HEK293 (cell line): Measurements from ENCODE around the gene GRM6.

Experiments
- CTCF ChIA-PET: fragments of 350-600 bp; formaldehyde crosslinking; extraction: SDS; loops from one replicate; lab custom pipeline; 2021; ENCODE audit warnings: antibody characterized with exemption; lab: Yijun Ruan, JAX
- POLR2A ChIA-PET: fragments of 300-600 bp; formaldehyde crosslinking; extraction: SDS; loops from one replicate; lab custom pipeline; 2020; ENCODE audit warnings: antibody characterized with exemption, inconsistent platforms; lab: Yijun Ruan, JAX
- H3K27ac ChIP-seq: fragments of 200-500 bp; sonication (Bioruptor generic); 2 replicates; pipeline ENCODE4 v1.5.1; 2014; ENCODE audit warnings: low read depth, low read length, control low read depth, inconsistent platforms; ENCODE audit errors: extremely low read depth
- H3K36me3 ChIP-seq, 2 experiments: fragments of 200-500 bp in 1 of 2; sonication (Bioruptor generic) in 1 of 2; 1 replicate in 1 of 2; 2 replicates in 1 of 2; pipeline ENCODE4 v1.5.1; 2014 to 2017; ENCODE audit warnings: inconsistent platforms in 2 of 2, low read length in 2 of 2; ENCODE audit not compliant: control insufficient read depth in 2 of 2, insufficient read depth in 1 of 2
- H3K4me1 ChIP-seq: fragments of 200-500 bp; sonication (Bioruptor generic); 2 replicates; pipeline ENCODE4 v1.5.1; 2014; ENCODE audit warnings: mild to moderate bottlenecking, low read length, inconsistent platforms; ENCODE audit not compliant: control insufficient read depth, insufficient read depth
- H3K4me3 ChIP-seq: 2 replicates; pipeline ENCODE4 v1.5.1; 2011; ENCODE audit warnings: low read depth, mild to moderate bottlenecking, control low read depth, low read length, moderate library complexity
- H3K9me3 ChIP-seq: fragments of 200-500 bp; sonication (Bioruptor generic); 2 replicates; pipeline ENCODE4 v1.5.1; 2014; ENCODE audit warnings: low read depth, low read length, inconsistent platforms; ENCODE audit not compliant: control insufficient read depth, insufficient read depth
- GFI1B ChIP-seq: fragments of 450-650 bp; formaldehyde crosslinking; IDR thresholded peaks from 2 replicates; pipeline ENCODE4 v1.5.1; 2016; ENCODE audit warnings: missing biosample characterization, missing genetic modification characterization
- GLI2 ChIP-seq: fragments of 450-650 bp; formaldehyde crosslinking; IDR thresholded peaks from 2 replicates; pipeline ENCODE4; 2017; ENCODE audit warnings: missing biosample characterization, missing genetic modification characterization, low read depth, borderline replicate concordance
- MEIS1 ChIP-seq: sonication (generic); formaldehyde crosslinking; IDR thresholded peaks from 2 replicates; pipeline ENCODE4 v1.8.1; 2022; ENCODE audit warnings: missing genetic modification reagents, mild to moderate bottlenecking, borderline replicate concordance
- MZF1 ChIP-seq: fragments of 450-650 bp; formaldehyde crosslinking; IDR thresholded peaks from 2 replicates; pipeline ENCODE4 v1.5.1; 2017; ENCODE audit warnings: missing biosample characterization, missing genetic modification characterization, borderline replicate concordance
- OSR2 ChIP-seq: fragments of 450-650 bp; formaldehyde crosslinking; IDR thresholded peaks from 2 replicates; pipeline ENCODE4 v1.5.1; 2016; ENCODE audit warnings: missing biosample characterization, missing genetic modification characterization
- OVOL3 ChIP-seq: fragments of 450-650 bp; formaldehyde crosslinking; IDR thresholded peaks from 2 replicates; pipeline ENCODE4 v1.5.1; 2016; ENCODE audit warnings: missing biosample characterization, missing genetic modification characterization
- REPIN1 ChIP-seq: fragments of 450-650 bp; formaldehyde crosslinking; IDR thresholded peaks from 2 replicates; pipeline ENCODE4 v1.5.1; 2017; ENCODE audit warnings: missing biosample characterization, missing genetic modification characterization, low read depth
- SCRT2 ChIP-seq: fragments of 450-650 bp; formaldehyde crosslinking; IDR thresholded peaks from 2 replicates; pipeline ENCODE4 v1.5.1; 2016; ENCODE audit warnings: missing biosample characterization, missing genetic modification characterization
- SETDB1 ChIP-seq: IDR thresholded peaks from one replicate; pipeline ENCODE4 v1.6.1; 2017; ENCODE audit warnings: mild to moderate bottlenecking, low read length, moderate library complexity, mixed read lengths; ENCODE audit not compliant: insufficient read length
- YY1 ChIP-seq: fragments of 450-650 bp; formaldehyde crosslinking; IDR thresholded peaks from 2 replicates; pipeline ENCODE4 v1.5.1; 2018; ENCODE audit warnings: missing biosample characterization, missing genetic modification characterization
- ZFP37 ChIP-seq: fragments of 450-650 bp; formaldehyde crosslinking; IDR thresholded peaks from 2 replicates; pipeline ENCODE4 v1.5.1; 2016; ENCODE audit warnings: missing biosample characterization, missing genetic modification characterization
- ZFP69B ChIP-seq: fragments of 450-650 bp; formaldehyde crosslinking; IDR thresholded peaks from 2 replicates; pipeline ENCODE4 v1.5.1; 2016; ENCODE audit warnings: missing biosample characterization, missing genetic modification characterization
- ZNF10 ChIP-seq: fragments of 450-650 bp; formaldehyde crosslinking; IDR thresholded peaks from 2 replicates; pipeline ENCODE4 v1.5.1; 2017; ENCODE audit warnings: missing biosample characterization, missing genetic modification characterization
- ZNF138 ChIP-seq: fragments of 450-650 bp; formaldehyde crosslinking; IDR thresholded peaks from 2 replicates; pipeline ENCODE4 v1.5.1; 2016; ENCODE audit warnings: missing biosample characterization, missing genetic modification characterization, borderline replicate concordance
- ZNF202 ChIP-seq: fragments of 450-650 bp; formaldehyde crosslinking; IDR thresholded peaks from 2 replicates; pipeline ENCODE4 v1.5.1; 2016; ENCODE audit warnings: missing biosample characterization, missing genetic modification characterization, borderline replicate concordance
- ZNF221 ChIP-seq: fragments of 450-650 bp; formaldehyde crosslinking; IDR thresholded peaks from 2 replicates; pipeline ENCODE4 v1.5.1; 2017; ENCODE audit warnings: missing biosample characterization, missing genetic modification characterization, borderline replicate concordance
- ZNF248 ChIP-seq: fragments of 450-650 bp; formaldehyde crosslinking; IDR thresholded peaks from 2 replicates; pipeline ENCODE4 v1.5.1; 2017; ENCODE audit warnings: missing biosample characterization, missing genetic modification characterization
- ZNF302 ChIP-seq: fragments of 450-650 bp; formaldehyde crosslinking; IDR thresholded peaks from 2 replicates; pipeline ENCODE4 v1.5.1; 2016; ENCODE audit warnings: missing biosample characterization, missing genetic modification characterization, low read depth
- ZNF335 ChIP-seq: fragments of 450-650 bp; formaldehyde crosslinking; conservative IDR thresholded peaks from 2 replicates; pipeline ENCODE4 v1.5.1; 2016; ENCODE audit warnings: missing biosample characterization, missing genetic modification characterization
- ZNF404 ChIP-seq: fragments of 450-650 bp; formaldehyde crosslinking; IDR thresholded peaks from 2 replicates; pipeline ENCODE4 v1.5.1; 2017; ENCODE audit warnings: missing biosample characterization, missing genetic modification characterization
- ZNF433 ChIP-seq: fragments of 450-650 bp; formaldehyde crosslinking; IDR thresholded peaks from 2 replicates; pipeline ENCODE4 v1.5.1; 2016; ENCODE audit warnings: missing biosample characterization, missing genetic modification characterization, low read depth
- ZNF548 ChIP-seq: fragments of 450-650 bp; formaldehyde crosslinking; IDR thresholded peaks from 2 replicates; pipeline ENCODE4 v1.5.1; 2016; ENCODE audit warnings: missing biosample characterization, missing genetic modification characterization
- ZNF571 ChIP-seq: fragments of 450-650 bp; formaldehyde crosslinking; IDR thresholded peaks from 2 replicates; pipeline ENCODE4 v1.5.0; 2017; ENCODE audit warnings: missing biosample characterization, missing genetic modification characterization
- ZNF585B ChIP-seq: fragments of 450-650 bp; formaldehyde crosslinking; IDR thresholded peaks from 2 replicates; pipeline ENCODE4 v1.5.1; 2016; ENCODE audit warnings: missing biosample characterization, missing genetic modification characterization
- ZNF596 ChIP-seq: fragments of 450-650 bp; IDR thresholded peaks from 2 replicates; pipeline ENCODE4 v1.5.0; 2018; ENCODE audit warnings: missing biosample characterization, mild to moderate bottlenecking, missing genetic modification characterization, moderate library complexity
- ZNF629 ChIP-seq: fragments of 450-650 bp; formaldehyde crosslinking; IDR thresholded peaks from 2 replicates; pipeline ENCODE4 v1.5.1; 2017; ENCODE audit warnings: missing biosample characterization, missing genetic modification characterization
- ZNF660 ChIP-seq: fragments of 450-650 bp; IDR thresholded peaks from 2 replicates; pipeline ENCODE4 v1.5.1; 2018; ENCODE audit warnings: missing biosample characterization, mild to moderate bottlenecking, missing genetic modification characterization
- ZSCAN23 ChIP-seq: fragments of 450-650 bp; formaldehyde crosslinking; IDR thresholded peaks from 2 replicates; pipeline ENCODE4 v1.5.1; 2016; ENCODE audit warnings: missing biosample characterization, missing genetic modification characterization
- ZXDB ChIP-seq: fragments of 450-650 bp; formaldehyde crosslinking; IDR thresholded peaks from 2 replicates; pipeline ENCODE4 v1.5.1; 2016; ENCODE audit warnings: missing biosample characterization, missing genetic modification characterization
- TF ChIP-seq, protein P1 (sequence below): fragments of 450-650 bp; formaldehyde crosslinking; IDR thresholded peaks from 2 replicates; pipeline ENCODE4 v1.5.1; 2017; ENCODE audit warnings: missing biosample characterization, mild to moderate bottlenecking, missing genetic modification characterization, moderate library complexity
- TF ChIP-seq, protein P2 (sequence below): fragments of 450-650 bp; formaldehyde crosslinking; IDR thresholded peaks from 2 replicates; pipeline ENCODE4 v1.5.1; 2017; ENCODE audit warnings: missing biosample characterization, missing genetic modification characterization

GRM6 gene

DNA sequence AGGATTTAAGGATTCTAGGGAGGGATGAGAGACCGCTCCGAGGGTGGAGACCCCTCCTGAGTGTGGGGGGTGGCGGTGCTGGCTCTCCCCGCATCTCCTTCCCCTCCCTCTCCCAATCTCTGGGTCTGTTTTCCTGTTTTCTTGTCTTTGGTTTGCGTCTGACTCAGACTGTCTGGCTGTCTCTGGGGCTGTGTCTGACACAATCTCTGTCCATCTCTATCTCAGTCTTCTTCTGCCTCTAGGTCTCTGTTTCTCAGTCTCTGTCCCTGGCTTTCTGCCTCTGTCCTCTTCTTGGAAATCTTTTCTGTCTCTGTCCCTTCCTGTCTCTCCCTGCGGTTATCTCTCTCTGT is 196 bp upstream of the GRM6 start:
- no peak for TF ChIP-seq ZSCAN23 (tag by site-specific recombination)
- no peak for TF ChIP-seq ZNF202 (tag by site-specific recombination)
- TF ChIP-seq ZNF221 (tag by site-specific recombination): no peak
- TF ChIP-seq ZNF335 (tag by site-specific recombination): no peak
- TF ChIP-seq ZNF404 (tag by site-specific recombination): no peak
- TF ChIP-seq ZFP37 (tag by site-specific recombination): no peak
- no peak for TF ChIP-seq ZNF433 (tag by site-specific recombination)
- TF ChIP-seq SCRT2 (tag by site-specific recombination): no peak
- no peak for TF ChIP-seq ZNF248 (tag by site-specific recombination)
- no peak for TF ChIP-seq OSR2 (tag by site-specific recombination)
- no peak for TF ChIP-seq ZNF629 (tag by site-specific recombination)
- TF ChIP-seq REPIN1 (tag by site-specific recombination): no peak
- TF ChIP-seq ZNF596 (tag by site-specific recombination): no peak
- TF ChIP-seq ZFP69B (tag by site-specific recombination): no peak
- TF ChIP-seq, all 188 proteins: peak for 0
- ChIA-PET CTCF (no interaction called here), POLR2A (no interaction called here)
- no peaks in the 10 kb centered on the region for H3K36me3 ChIP-seq
- no peak overlapping the region for H3K4me3 ChIP-seq
- H3K27ac ChIP-seq: no peak overlapping the region
- no peaks in the 10 kb centered on the region for H3K9me3 ChIP-seq
- no peaks in the 10 kb centered on the region for H3K4me1 ChIP-seq

DNA sequence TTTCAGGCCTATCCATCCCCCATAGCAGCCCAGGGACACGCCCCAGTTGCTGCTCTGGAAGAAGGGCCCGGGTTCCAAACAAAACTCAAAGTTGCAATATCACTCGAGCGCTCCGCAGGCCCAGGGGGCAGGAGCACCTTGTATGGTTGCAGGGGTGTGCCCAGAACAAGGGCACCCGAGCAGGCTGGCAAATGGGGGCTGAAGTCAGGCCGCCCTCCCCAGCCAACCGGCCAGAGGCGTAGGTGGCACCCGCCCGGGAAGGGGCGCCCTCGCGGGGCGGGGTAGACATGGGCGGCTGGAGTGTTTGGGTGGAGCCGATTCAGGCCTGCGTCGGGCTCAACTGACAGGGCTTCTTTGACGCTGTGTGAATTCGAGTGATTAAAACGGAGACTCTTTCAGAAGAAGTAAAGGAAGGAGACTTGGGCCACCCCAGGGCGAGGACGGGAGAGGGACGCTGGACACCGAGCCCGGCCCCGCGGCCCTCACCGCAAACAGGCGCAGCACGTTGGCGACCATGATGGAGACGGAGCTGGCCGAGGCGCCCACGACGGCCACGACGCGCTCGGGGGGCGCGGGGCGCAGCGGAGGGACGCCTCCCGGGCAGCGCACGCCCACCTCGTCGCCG is 1.1 kb downstream of the GRM6 start:
- Histone ChIP-seq H3K9me3 (no peaks in the 10 kb centered on the region), H3K4me3 (no peak overlapping the region)
- POLR2A ChIA-PET: no interaction called here

DNA sequence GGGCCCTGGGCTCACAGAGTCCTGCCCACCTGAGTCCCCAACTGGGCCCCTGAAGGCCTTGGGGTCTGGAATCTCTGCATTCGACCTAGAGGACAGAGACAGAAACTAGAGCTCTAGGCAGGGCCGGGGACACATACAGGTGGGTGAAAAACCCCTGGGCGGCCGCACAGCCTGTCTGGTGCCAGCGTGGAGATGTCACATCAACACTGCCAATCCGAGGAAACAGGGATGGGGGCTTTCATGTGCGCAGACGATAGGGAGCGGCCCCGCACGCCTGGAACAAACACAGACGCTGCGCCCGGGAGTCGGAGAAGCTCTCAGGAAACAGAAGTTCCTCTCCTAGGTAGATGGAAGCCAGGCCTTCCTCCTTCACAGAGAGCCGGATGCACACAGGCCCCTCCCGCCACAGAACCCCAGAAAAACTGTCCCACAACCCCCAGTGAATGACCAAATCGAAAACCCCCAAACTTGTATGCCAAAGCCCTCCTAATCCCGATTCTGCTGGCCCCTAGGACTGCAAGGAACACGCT is 1.8 kb downstream of the GRM6 start:
- Histone ChIP-seq H3K36me3 (no peaks in the 10 kb centered on the region), H3K9me3 (no peaks in the 10 kb centered on the region), H3K27ac (no peak overlapping the region), H3K4me3 (no peak overlapping the region), H3K4me1 (no peaks in the 10 kb centered on the region)
- TF ChIP-seq MZF1 (tag by site-specific recombination) (no peak), ZXDB (tag by site-specific recombination) (no peak), OVOL3 (no peak), ZNF302 (no peak), ZNF138 (no peak), ZNF10 (tag by site-specific recombination) (no peak), ZNF585B (tag by site-specific recombination) (no peak), ZNF202 (tag by site-specific recombination) (no peak), YY1 (tag by site-specific recombination) (no peak), ZNF660 (no peak), ZNF548 (no peak)
- TF ChIP-seq, protein P1, sequence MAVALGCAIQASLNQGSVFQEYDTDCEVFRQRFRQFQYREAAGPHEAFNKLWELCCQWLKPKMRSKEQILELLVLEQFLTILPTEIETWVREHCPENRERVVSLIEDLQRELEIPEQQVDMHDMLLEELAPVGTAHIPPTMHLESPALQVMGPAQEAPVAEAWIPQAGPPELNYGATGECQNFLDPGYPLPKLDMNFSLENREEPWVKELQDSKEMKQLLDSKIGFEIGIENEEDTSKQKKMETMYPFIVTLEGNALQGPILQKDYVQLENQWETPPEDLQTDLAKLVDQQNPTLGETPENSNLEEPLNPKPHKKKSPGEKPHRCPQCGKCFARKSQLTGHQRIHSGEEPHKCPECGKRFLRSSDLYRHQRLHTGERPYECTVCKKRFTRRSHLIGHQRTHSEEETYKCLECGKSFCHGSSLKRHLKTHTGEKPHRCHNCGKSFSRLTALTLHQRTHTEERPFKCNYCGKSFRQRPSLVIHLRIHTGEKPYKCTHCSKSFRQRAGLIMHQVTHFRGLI (tag by site-specific recombination): no peak
- ChIA-PET CTCF (interaction anchor here (0.7 kb wide), 1 partner anchor 8 kb away, joined by 3 read pairs; no protein-coding TSS in a partner anchor), POLR2A (no interaction called here)

More for the DNA sequence above, 1.1 kb downstream of the GRM6 start:
- TF ChIP-seq GLI2 (tag by site-specific recombination) (no peak), ZNF571 (tag by site-specific recombination) (no peak), GFI1B (tag by site-specific recombination) (no peak), SETDB1 (no peak), MEIS1 (CRISPR knock-in tag) (no peak)
- TF ChIP-seq, protein P2, sequence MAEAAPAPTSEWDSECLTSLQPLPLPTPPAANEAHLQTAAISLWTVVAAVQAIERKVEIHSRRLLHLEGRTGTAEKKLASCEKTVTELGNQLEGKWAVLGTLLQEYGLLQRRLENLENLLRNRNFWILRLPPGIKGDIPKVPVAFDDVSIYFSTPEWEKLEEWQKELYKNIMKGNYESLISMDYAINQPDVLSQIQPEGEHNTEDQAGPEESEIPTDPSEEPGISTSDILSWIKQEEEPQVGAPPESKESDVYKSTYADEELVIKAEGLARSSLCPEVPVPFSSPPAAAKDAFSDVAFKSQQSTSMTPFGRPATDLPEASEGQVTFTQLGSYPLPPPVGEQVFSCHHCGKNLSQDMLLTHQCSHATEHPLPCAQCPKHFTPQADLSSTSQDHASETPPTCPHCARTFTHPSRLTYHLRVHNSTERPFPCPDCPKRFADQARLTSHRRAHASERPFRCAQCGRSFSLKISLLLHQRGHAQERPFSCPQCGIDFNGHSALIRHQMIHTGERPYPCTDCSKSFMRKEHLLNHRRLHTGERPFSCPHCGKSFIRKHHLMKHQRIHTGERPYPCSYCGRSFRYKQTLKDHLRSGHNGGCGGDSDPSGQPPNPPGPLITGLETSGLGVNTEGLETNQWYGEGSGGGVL (tag by site-specific recombination): no peak
- Histone ChIP-seq H3K27ac (no peak overlapping the region), H3K36me3 (no peaks in the 10 kb centered on the region), H3K4me1 (no peaks in the 10 kb centered on the region)
- CTCF ChIA-PET: no interaction called here
